Liver (tissue), 9 donors: ENCODE results near the gene SLC38A10. TPM values are rescaled to one million over a fixed set of nuclear protein-coding genes. Genes with fewer than 3 reads are reported as not detected.

ENCODE experiments used
- DNase-seq: peaks from one replicate; pipeline ENCODE4 v3.0.0-alpha.2; 2017; ENCODE audit warnings: low spot score
- H3K27ac ChIP-seq, 2 donors: one replicate each; pipeline ENCODE4 v1.7.0; 2013; ENCODE audit warnings: inconsistent platforms in 2 of 2, low read length in 2 of 2, control low read depth in 1 of 2, low read depth in 1 of 2, mild to moderate bottlenecking in 1 of 2
- H3K27me3 ChIP-seq, 4 donors: one replicate each; pipeline versions ENCODE4 v1.6.1 to v1.7.0; 2013; ENCODE audit warnings: low read length in 3 of 4, inconsistent platforms in 1 of 4, mild to moderate bottlenecking in 1 of 4, moderate library complexity in 1 of 4; ENCODE audit not compliant: control insufficient read depth in 4 of 4, insufficient read depth in 4 of 4
- H3K36me3 ChIP-seq, 4 donors: one replicate each; pipeline versions ENCODE4 v1.6.1 to v1.7.0; 2013; ENCODE audit warnings: low read length in 3 of 4, mild to moderate bottlenecking in 3 of 4, low read depth in 1 of 4, moderate library complexity in 1 of 4; ENCODE audit not compliant: control insufficient read depth in 4 of 4, insufficient read depth in 3 of 4
- H3K4me1 ChIP-seq, 4 donors: one replicate each; pipeline versions ENCODE4 v1.6.1 to v1.7.0; 2013; ENCODE audit warnings: low read length in 3 of 4, mild to moderate bottlenecking in 3 of 4, moderate library complexity in 1 of 4; ENCODE audit not compliant: control insufficient read depth in 4 of 4, insufficient read depth in 4 of 4
- H3K4me3 ChIP-seq, 3 donors: one replicate each; pipeline versions ENCODE4 v1.6.1 to v1.7.0; 2013; ENCODE audit warnings: low read length in 3 of 3, control low read depth in 1 of 3, low read depth in 1 of 3, mild to moderate bottlenecking in 1 of 3
- H3K9ac ChIP-seq, 2 donors: one replicate each; pipeline ENCODE4 v1.7.0; 2013; ENCODE audit warnings: low read length in 2 of 2, mild to moderate bottlenecking in 2 of 2, moderate library complexity in 2 of 2, control low read depth in 1 of 2, low read depth in 1 of 2
- H3K9me3 ChIP-seq, 4 donors: one replicate each; pipeline versions ENCODE4 v1.6.1 to v1.7.0; 2013; ENCODE audit warnings: low read length in 3 of 4; ENCODE audit not compliant: control insufficient read depth in 4 of 4
- EGR1 ChIP-seq, 2 donors: IDR thresholded peaks; 2 replicates each; pipeline ENCODE4 v1.6.1; 2016 to 2018; ENCODE audit warnings: antibody characterized with exemption in 2 of 2, low read depth in 2 of 2
- FOXA1 ChIP-seq: IDR thresholded peaks from 2 replicates; pipeline ENCODE4 v1.6.1; 2016; ENCODE audit warnings: antibody characterized with exemption
- FOXA2 ChIP-seq: IDR thresholded peaks from 2 replicates; pipeline ENCODE4 v1.6.1; 2016; ENCODE audit warnings: antibody characterized with exemption
- GABPA ChIP-seq, 2 donors: IDR thresholded peaks in 1 of 2; conservative IDR thresholded peaks in 1 of 2; 2 replicates each; pipeline ENCODE4 v1.6.1; 2016; ENCODE audit warnings: antibody characterized with exemption in 2 of 2, mild to moderate bottlenecking in 1 of 2, moderate library complexity in 1 of 2
- HNF4A ChIP-seq, 2 donors: conservative IDR thresholded peaks; 2 replicates each; pipeline ENCODE4 v1.6.1; 2016; ENCODE audit warnings: antibody characterized with exemption in 2 of 2, mild to moderate bottlenecking in 2 of 2
- HNF4G ChIP-seq: IDR thresholded peaks from 2 replicates; pipeline ENCODE4 v1.6.1; 2016; ENCODE audit warnings: antibody characterized with exemption
- JUND ChIP-seq, 2 donors: IDR thresholded peaks; 2 replicates each; pipeline ENCODE4 v1.6.1; 2016; ENCODE audit warnings: antibody characterized with exemption in 2 of 2
- NR2F2 ChIP-seq: IDR thresholded peaks from 2 replicates; pipeline ENCODE4 v1.6.1; 2016; ENCODE audit warnings: antibody characterized with exemption
- REST ChIP-seq: IDR thresholded peaks from 2 replicates; pipeline ENCODE4 v1.6.1; 2016; ENCODE audit warnings: antibody characterized with exemption, mild to moderate bottlenecking
- RXRA ChIP-seq, 2 donors: IDR thresholded peaks; 2 replicates each; pipeline ENCODE4 v1.6.1; 2017 to 2018; ENCODE audit warnings: antibody characterized with exemption in 2 of 2, mild to moderate bottlenecking in 1 of 2
- SP1 ChIP-seq: IDR thresholded peaks from 2 replicates; pipeline ENCODE4 v1.6.1; 2018; ENCODE audit warnings: antibody characterized with exemption, mild to moderate bottlenecking
- YY1 ChIP-seq: IDR thresholded peaks from 2 replicates; pipeline ENCODE4 v1.6.1; 2016; ENCODE audit warnings: antibody characterized with exemption, mild to moderate bottlenecking
- ZBTB33 ChIP-seq: IDR thresholded peaks from 2 replicates; pipeline ENCODE4 v1.6.1; 2016; ENCODE audit warnings: antibody characterized with exemption
- WGBS: extraction: QIAGEN DNeasy Blood & Tissue Kit; methylation state at CpG from one replicate; pipeline ENCODE4 v1.1.7; 2013; 5-methylcytosine and 5-hydroxymethylcytosine counted together
- polyA plus RNA-seq, 2 donors: library from polyadenylated mRNA; stranded (reverse) in 1 of 2; unstranded in 1 of 2; fragments of 200-250 nt in 1 of 2; fragments of >200 nt in 1 of 2; fragmentation: Nextera tagmentation in 1 of 2; extraction: Ambion mirVana in 1 of 2; gene quantifications; one replicate each; pipeline versions ENCODE4 v1.2.1 to v1.2.3, GENCODE V29; 2013 to 2015
- total RNA-seq, 2 donors: library from RNA; depleted of rRNA; stranded (reverse); fragments of >200 nt; gene quantifications; one replicate each; pipeline ENCODE4 v1.2.3, GENCODE V29; 2014
- TF ChIP-seq, protein P1 (sequence below): fragments of 150-350 bp; IDR thresholded peaks from 2 replicates; pipeline ENCODE4 v1.5.1; 2017; ENCODE audit warnings: improper control_type of control experiment, low read depth, low read length; ENCODE audit not compliant: missing input control
- TF ChIP-seq, protein P2 (sequence below): IDR thresholded peaks from 2 replicates; pipeline ENCODE4 v1.6.1; 2016; ENCODE audit warnings: antibody characterized with exemption
- TF ChIP-seq, protein P3 (sequence below): IDR thresholded peaks from 2 replicates; pipeline ENCODE4 v1.6.1; 2016; ENCODE audit warnings: antibody characterized with exemption
- donor health status: healthy.
- donor health status: healthy.
- donor health status: healthy.
- donor health status: healthy.
- donor health status: healthy.

Gene SLC38A10
- total and polyA plus RNA-seq, 4 donors, result 29.3 to 117 (median 54.7) TPM

- Histone ChIP-seq H3K4me3 (no peak overlapping the region), H3K4me1 (no peaks in the 10 kb centered on the region), H3K36me3 (peaks cover 28 to 79% (median 41%) of the 10 kb centered on the region in 4 donors), H3K9ac (no peak overlapping the region), H3K27me3 (no peaks in the 10 kb centered on the region), H3K9me3 (no peaks in the 10 kb centered on the region), H3K27ac (no peak overlapping the region)
- no peak for TF ChIP-seq SP1
- no peak for TF ChIP-seq HNF4A (conservative IDR thresholded peaks at IDR 0.05)
- no peak for TF ChIP-seq FOXA1
- TF ChIP-seq HNF4G, result no peak
- no peak for TF ChIP-seq NR2F2
- TF ChIP-seq FOXA2, result no peak
- no peak for TF ChIP-seq EGR1 (IDR thresholded peaks at IDR 0.05; ENCODE audit: low read depth in 2 of 2)
- TF ChIP-seq, protein P1, sequence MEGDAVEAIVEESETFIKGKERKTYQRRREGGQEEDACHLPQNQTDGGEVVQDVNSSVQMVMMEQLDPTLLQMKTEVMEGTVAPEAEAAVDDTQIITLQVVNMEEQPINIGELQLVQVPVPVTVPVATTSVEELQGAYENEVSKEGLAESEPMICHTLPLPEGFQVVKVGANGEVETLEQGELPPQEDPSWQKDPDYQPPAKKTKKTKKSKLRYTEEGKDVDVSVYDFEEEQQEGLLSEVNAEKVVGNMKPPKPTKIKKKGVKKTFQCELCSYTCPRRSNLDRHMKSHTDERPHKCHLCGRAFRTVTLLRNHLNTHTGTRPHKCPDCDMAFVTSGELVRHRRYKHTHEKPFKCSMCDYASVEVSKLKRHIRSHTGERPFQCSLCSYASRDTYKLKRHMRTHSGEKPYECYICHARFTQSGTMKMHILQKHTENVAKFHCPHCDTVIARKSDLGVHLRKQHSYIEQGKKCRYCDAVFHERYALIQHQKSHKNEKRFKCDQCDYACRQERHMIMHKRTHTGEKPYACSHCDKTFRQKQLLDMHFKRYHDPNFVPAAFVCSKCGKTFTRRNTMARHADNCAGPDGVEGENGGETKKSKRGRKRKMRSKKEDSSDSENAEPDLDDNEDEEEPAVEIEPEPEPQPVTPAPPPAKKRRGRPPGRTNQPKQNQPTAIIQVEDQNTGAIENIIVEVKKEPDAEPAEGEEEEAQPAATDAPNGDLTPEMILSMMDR, result no peak
- no peak for DNase-seq
- 95% methylated on average over 20 of the region's 20 CpGs for WGBS
Measured at GRCh38 chr17:81277946-81278693, 17.0 kb downstream of the SLC38A10 start.

DNA sequence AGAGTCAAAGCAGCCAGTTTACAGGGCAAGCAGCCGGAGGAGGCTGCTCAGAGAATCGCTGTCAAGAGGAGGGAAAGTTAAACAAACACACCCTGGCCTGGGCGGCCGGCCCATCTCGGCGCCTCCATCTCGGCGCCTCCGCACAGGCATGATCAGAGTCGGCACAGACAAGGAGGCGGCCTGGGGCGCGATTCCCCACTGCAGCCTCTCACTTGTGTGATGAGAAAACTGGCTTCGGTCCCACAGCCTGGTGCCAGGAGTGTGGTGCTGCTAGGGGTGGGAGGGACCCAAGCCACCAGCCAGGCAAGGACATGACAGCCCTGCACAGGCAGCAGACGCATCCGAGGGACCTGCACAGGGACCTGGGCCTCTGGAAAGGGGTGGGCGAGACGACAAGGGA is 17.7 kb downstream of the SLC38A10 start:
- Histone ChIP-seq H3K27ac (no peak overlapping the region), H3K4me3 (no peak overlapping the region), H3K4me1 (no peaks in the 10 kb centered on the region), H3K9me3 (no peaks in the 10 kb centered on the region), H3K36me3 (peaks cover 32 to 82% (median 45%) of the 10 kb centered on the region in 4 donors), H3K9ac (no peak overlapping the region), H3K27me3 (no peaks in the 10 kb centered on the region)
- no peak for TF ChIP-seq HNF4A (conservative IDR thresholded peaks at IDR 0.05)
- TF ChIP-seq RXRA (IDR thresholded peaks at IDR 0.05), result no peak
- no peak for TF ChIP-seq NR2F2
- no peak for TF ChIP-seq FOXA2
- TF ChIP-seq, protein P2, sequence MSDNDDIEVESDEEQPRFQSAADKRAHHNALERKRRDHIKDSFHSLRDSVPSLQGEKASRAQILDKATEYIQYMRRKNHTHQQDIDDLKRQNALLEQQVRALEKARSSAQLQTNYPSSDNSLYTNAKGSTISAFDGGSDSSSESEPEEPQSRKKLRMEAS, result no peak
- no peak for TF ChIP-seq HNF4G
- no peak for TF ChIP-seq SP1
- no peak for TF ChIP-seq JUND (IDR thresholded peaks at IDR 0.05)
- TF ChIP-seq, protein P3, sequence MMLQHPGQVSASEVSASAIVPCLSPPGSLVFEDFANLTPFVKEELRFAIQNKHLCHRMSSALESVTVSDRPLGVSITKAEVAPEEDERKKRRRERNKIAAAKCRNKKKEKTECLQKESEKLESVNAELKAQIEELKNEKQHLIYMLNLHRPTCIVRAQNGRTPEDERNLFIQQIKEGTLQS, result no peak
- no peak for TF ChIP-seq YY1
- no peak for TF ChIP-seq FOXA1
- TF ChIP-seq GABPA (IDR thresholded peaks at IDR 0.05 in 1 of 2, conservative IDR thresholded peaks at IDR 0.05 in 1 of 2), result no peak
- no peak for TF ChIP-seq REST
- TF ChIP-seq, protein P1, result no peak
- TF ChIP-seq ZBTB33, result no peak
- no peak for DNase-seq
- 87% methylated on average over 18 of the region's 18 CpGs for WGBS
